Measurements from ENCODE around the gene JOSD2.

JOSD2 gene

DNA sequence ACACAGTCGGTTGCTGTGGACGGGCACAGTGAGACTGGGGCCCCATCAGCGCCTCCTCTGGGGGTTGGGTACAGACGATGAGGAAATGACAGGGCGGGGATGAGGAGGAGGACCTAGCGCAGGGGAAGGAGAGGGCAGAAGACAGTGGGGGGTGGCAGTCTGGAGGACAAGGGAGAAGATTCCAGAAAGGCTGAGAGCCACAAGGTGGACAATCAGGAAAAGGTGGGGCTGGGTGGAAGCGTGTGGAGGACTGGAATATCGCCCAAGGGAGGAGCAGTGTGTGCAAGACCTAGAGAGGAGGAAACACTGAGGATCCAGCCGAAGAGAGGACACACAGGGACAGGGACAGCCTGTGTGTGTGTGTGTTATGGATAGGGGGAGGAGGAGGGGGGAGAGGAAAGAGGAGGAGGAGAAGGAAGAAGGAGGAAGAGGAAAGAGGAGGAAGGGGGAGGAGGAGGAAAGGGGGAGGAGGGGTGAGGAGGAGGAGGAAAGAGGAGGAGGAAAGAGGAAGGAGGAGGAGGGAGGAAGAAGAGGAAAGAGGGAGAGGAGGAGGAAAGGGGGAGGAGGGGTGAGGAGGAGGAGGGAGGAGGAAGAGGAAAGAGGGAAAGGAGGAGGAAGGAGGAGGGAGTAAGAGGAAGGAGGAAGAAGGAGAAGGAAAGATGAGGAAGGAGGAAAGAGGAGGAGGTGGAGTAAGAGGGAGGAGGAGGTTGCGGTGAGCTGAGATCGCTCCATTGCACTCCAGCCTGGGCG is 18.5 kb downstream of the JOSD2 start:
- no peak for DNase-seq

DNA sequence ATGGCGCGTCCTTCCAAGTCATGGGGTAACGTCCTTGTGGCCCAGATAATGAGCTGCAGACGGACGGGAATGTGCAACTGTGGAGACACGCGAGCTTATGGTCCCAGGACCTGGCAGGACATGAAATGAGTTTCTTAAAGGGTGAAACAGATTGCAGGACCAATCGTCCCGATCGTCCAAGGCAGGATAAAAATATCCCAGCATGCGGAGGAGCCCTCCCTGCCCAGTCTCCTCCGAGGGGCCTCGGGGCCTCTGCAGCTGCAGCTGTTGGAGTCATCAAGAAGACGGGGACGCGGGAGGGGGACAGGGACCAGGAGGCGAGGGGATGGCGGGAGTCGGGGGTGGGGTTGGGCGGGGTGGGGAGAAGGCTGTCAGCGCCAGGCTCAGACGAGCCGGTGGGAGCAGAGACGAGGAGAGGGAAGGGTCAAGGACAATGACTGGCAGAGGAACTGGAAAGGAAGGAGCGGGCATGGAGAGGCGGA is 20.0 kb downstream of the JOSD2 start:
- DNase-seq: no peak

DNA sequence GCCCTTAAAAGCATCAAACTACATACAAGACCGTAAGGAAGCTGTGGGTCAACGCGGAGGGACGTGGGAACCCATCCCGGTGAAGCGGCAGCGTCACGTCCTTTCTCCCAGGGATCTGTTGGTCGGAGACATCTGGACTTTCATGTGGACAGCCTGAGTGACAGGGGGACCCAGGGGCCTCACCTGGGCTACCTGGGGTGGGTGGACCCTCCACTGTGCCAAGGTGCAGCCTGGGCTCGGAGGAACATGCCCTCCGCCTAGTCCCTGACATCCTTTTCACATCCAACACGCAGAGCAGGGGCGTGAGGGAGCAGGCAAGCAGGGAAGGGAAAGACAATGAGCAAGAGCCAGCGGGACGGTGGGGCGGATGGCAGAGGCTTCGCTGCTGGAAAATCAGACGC is 20.6 kb downstream of the JOSD2 start:
- no peak for DNase-seq

DNA sequence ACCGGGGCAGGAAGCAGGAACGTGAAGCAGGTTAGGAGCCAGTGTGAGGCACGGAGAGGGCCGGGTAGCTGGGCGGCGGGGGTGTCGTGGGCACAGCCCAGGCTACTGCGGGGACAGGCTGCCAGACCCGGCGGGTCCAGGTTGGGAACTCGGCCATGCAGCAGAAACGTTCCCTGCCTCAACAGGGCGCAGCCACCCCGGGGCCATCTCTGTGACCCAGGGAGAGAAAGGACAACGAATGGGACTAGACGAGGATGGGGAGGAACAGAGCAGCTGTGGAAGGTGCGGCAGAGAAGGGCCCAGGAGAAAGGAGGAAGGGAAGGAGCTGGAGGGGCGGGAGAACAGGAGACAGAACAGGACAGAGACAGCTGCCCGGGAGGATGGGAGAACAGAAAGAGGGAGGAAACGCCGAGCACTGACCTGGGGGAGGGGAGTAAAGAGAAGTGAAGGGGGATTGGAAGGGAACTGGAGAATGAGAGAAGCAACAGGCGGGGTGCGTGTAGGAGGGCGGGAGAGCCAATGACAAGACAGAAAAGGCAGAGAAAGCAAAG is 21.5 kb downstream of the JOSD2 start:
- no peak for DNase-seq

DNA sequence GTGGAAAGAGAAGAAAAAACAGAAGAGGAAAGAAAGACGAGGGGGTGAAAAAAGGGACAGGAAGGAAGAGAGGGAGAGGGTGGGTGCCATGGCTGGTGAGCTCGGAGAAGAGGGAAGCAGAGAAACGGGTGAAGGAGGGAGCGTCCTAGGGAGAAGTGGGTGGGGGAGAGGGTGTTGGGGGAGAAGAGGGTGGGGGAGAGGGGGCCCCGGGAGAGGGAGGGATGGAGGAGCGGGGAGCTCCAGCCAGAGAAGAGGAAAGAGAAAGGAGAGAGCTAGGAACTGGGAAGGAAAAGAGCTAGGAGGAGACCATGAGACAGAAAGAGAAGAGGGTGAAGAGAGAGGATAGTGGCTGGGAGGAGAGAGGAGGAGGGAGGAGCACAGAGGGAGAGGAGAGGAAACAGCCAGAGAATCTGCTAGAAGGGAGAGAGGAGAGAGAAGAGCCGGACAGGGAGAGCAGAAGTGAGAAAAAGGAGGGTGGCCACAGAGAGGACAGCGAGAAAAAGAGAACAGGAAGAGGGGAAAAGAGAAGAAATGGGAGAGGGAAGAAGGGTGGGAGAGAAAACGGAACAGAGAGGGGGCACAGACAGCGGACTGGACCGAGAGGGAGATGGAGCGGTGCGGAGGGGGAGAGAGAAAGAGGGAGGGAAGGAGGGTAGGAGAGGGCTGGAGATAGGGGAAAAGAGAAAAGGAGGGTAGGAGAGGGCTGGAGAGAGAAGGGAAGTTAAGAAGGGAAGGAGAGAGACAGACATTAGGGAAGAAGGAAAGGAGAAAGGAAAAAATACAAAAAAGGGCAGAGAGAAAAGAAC is 22.4 kb downstream of the JOSD2 start:
- DNase-seq: no peak

DNA sequence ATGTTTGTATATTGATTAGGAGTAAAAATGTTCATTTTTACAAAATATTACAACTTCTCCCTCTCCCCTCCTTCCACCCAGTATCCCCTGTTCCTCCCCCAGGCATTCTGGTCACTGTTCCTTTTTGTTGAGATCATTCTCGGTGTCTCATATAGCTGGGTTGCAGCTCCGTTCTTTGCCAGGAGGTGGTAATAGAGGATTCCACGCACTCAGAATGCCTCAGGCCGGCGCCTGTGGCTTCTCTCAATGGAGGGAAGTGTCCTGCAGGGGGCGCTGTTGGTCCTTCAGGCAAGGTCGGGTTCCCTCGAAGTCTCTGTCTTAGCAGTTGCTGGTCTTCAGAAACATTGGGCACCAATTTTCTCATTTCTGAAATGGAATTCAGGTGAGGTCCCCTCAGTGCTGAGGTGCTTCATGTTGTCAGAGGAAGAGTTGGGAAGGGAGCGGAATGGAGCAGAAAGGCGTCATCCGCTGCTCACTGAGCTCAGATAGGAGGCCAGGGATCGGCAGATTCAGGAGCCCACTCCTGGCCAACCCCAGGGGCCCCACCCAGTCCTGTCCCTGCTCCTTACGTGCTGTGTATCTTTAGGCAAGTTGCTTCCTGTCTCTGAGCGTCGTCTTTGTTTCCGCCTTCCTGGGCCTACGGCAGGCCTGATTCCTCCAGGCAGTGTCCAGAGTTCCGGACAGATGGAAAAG is 24.0 kb downstream of the JOSD2 start:
- peak in 4 of 5 experiments; percentile 12 to 66 (median 52) for DNase-seq

DNA sequence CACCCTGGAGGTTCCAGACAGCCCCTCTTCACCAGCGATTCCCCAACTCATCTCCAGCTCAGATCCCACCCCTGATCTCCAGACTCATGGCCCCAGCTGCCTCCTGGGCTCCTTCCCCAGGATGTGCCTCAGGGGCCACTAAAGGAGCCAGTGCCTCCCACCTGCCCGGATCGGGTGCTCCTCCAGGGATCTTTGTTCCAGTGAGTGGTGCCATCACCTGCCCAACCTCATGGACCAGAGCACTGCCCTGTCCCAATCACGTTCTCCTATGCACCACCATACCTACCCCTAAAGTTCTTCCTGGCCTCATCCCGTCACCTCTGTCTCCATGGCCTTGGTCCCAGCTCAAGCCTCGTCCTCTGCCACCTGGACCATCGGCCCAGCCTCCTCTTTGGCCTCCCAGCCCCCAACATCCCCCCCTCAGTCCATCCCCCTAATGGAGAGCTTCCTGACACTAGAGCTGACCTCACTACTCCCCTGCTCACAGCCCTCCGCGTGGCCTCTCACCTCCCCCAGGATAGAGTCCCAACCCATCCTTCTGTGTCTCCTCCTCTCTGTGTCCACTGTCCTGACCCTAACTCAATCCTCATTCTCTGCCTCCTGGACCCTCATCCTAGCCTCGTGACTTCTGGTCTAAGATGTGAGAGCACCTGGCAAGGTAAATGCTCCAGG is 25.6 kb downstream of the JOSD2 start:
- DNase-seq: no peak

DNA sequence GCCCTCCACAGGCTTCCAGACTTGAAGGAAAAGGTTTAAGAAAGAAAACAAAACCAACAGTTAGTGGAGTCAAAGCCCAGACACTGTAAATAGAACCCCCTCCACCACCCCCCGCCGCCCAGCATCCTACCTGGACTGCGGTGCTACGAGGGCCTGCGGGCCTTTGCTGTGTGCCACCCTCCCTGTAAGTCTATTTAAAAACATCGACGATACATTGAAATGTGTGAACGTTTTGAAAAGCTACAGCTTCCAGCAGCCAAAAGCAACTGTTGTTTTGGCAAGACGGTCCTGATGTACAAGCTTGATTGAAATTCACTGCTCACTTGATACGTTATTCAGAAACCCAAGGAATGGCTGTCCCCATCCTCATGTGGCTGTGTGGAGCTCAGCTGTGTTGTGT is 28.1 kb downstream of the JOSD2 start:
- no peak for DNase-seq

DNA sequence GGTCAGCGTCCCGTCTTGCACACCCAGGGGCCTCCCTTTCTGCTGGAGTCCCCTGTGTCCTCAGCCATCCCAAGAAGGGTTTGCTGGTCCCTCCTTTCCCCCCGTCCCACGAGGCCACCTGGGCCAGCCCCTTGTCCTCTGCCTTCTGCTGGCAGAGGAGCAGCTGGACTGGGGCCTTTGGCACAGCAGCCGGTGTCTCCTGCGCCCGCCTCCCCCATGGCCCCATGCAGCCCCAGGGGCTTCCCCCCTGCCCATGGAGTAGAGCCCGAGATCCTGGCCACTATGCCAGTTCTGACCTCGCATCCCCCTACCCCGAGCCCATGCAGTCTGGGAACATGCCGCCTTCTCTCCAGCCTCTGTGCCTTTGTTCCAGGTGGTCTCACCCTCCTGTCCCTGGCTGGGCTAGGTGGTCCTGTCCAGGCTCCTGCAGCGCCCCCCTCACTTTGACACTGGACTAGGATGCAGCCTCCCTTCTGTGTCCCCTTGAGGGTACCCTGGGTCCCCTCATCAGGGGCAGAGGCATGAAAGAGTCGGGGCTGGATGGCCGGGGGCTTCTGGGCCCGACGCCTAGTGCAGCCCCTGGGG is 28.6 kb downstream of the JOSD2 start:
- DNase-seq: no peak

DNA sequence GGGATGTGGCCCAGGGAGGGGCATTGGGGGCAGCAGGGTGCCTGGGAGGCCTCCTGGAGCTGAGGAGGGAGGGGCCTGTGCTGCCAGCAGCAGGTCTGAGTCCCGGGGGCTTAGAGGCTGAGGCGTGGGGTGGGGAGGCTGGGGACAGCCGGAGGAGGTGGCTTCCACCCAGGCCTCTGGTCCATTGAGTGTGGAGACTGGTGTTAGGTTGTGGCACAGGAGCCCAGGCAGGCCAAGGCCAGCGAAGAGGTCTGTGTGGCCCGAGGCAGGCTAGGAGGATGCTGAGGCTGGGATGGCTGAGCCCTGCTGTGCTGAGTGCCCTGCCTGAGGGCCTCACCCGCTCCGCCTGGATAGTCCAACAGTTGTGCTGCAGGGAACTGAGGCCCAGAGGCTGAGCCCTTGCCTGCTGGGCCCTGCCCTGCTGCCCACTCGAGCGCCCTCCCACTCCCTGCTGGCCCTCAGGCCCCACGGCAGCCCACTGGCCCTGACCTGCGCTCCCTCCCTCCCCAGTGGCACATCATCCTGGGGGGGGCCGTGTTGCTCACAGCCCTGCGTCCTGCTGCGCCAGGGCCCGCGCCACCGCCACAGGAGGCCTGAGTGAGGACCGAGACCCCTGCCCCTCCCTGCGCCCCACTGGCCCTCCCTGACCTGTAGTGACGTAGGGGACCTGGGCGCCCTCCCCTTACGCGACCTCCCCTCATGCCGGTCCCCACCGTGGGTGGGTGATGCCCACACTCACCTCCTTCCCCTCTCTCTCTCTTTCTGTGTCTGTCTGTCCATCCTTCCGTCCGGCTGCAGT is 29.4 kb downstream of the JOSD2 start:
- DNase-seq: no peak

DNA sequence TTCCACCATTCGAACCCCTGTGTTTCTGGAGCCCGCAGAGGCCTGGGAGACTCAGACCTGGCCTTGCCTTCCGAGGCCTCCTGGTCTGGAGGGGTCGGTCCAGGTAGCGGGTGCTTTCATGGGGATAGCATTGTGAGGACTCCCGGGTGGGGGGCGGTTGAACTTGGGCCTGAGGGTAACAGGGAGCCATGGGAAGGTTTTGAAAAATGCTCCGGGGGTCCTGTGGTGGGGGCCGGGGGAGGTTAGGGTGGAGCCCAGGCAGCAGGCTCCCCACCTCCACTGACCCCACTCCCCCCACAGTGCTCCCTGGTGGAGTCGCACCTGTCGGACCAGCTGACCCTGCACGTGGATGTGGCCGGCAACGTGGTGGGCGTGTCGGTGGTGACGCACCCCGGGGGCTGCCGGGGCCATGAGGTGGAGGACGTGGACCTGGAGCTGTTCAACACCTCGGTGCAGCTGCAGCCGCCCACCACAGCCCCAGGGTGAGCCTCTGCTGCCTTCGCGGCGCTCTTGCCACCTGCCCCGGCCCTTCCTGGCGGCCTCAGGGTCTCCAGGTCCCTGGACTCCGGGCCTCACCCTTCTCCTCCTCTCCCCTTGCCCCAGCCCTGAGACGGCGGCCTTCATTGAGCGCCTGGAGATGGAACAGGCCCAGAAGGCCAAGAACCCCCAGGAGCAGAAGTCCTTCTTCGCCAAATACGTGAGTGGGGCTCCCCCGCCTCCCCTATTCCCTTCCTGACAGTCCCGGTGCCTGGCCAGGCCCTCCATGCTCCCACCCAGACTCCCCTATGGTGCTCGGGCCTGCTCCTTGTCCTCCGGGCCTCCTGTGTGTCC is 30.5 kb downstream of the JOSD2 start:
- DNase-seq: no peak

DNA sequence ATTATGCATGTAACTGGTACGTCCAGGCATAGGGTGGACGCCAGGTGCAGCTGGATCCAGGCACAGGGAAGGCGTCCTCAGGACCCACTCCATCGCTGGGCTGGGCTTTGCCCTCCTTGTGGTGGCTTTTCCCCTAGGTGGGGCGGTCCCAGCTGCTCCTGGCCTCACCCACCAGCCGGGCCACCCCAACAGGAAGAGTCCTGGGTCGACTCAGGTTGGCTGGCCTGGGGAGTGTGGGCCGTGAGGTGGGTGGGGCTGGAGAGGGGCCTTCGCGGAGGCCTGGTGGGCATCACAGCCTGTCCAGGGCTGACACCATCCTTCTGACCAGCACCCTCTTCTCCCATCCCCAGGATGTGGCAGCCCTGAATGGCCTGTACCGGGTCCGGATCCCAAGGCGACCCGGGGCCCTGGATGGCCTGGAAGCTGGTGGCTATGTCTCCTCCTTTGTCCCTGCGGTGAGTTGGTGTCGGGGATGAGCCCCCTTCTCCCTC is 31.2 kb downstream of the JOSD2 start:
- DNase-seq: no peak

DNA sequence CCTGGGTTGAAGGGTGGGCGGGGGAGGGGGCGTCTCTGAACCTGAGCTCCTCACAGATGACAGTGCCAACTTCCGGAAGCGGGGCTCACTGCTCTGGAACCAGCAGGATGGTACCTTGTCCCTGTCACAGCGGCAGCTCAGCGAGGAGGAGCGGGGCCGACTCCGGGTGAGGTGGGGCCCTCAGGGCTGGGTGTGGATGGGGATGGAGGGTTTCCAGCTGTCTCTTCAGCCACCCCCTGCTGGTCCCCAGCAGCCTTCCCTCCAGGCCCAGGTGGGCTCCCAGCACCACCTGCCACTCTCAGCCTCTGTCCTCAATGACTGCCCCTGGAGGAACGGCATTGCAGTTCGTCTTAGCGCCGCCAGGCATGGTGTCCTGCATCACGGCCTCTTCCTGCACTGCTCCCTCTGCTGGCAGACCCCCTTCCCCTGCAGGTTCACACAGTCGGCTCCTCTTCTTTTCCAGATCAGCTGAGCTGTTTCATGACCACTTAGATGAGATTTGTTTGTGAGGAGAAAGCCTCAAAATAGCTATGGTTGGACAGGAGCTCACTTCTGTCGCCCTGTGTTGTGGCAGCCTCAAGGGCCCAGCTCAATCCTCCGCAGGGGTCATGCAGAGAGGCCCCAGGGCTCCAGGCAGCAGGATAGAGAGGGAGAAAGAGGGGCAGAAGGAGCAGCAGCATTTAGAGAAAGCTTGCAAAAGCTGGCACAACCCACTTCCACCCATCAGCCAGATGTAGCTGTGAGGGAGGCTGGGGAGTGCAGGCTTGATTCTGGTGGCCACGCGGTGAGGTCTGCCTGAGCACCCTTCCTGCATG is 31.9 kb downstream of the JOSD2 start:
- DNase-seq: no peak

DNA sequence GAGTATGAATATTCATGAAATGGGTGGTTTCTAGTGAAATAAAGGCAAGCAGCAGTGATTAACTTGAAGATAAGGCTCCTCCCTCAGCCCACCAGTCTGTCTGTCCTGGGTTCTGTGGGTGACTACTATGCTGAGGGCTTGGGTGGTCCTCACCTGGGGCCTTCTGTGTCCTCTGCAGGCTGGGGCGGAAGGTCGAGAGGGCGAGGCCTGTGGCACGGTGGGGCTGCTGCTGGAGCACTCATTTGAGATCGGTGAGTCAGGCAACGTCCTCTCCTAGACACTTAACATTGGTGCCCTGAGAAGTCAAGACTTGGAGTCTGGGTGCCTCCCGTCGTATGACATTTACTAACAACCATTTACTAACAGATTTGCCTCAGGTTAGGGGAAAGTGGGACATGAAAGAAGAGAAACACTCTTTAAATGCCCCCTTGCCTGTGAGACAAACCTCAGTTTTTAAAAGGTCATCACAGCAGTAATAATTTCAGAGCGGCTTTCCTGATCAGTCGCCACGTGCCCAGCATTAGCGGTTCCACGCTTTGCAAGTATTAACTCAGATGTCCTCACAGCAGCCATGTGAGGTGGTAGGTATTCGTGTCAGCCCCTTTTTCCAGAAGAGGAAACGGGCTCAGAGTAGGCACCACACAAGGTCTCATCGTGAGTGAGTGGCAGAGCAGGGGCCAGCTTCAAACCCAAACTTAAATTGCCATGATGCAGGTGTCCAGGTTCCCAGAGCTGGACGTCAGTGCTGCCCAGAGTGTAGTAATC is 33.1 kb downstream of the JOSD2 start:
- no peak for DNase-seq

DNA sequence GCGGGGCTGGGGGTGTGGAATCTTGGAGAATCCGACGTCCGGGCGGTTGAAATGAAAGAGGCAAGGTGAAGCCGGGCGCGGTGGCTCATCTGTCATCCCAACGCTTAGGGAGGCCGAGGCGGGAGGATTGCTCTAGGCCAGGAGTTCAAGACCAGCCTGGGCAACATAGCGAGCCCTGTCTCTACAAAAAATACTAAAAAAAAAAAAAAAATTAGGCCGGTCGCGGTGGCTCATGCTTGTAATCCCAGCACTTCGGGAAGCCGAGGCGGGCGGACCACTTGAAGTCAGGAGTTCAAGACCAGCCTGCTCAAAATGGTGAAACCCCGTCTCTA is 34.1 kb downstream of the JOSD2 start:
- DNase-seq: no peak

DNA sequence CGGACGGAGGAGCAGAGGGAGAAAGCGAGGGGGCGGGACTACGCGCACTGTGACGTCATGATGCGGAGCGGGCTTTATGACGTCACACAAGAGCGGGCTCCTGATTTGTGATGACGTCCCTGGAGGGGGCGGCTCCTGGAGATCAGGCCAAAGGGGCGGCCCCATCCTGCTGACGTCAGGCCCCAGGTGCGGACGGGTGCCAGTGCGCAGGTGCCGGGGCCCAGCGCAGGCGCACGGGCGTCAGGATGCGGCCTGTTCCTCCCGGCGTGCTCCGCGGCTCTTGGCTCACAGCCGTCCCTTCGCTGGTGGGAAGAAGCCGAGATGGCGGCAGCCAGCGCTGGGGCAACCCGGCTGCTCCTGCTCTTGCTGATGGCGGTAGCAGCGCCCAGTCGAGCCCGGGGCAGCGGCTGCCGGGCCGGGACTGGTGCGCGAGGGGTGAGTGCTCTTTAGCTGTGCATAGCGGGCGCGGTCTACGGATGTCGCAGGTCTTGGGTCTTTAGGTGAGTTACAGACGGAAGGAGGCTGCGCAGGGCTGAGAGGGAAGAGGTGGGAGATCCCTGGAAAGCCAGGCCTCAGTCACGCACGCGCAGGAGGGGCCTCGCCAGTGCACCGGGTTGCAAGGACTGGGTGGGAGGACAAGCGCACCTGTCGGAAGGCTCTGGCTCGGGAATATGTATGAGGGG is 34.6 kb downstream of the JOSD2 start, which contains the start of the genes EMC10 and GARIN5A:
TSS of gene EMC10 (plus strand) at position 284 of the 683 bp plus-strand sequence. CDS start at position 322, 38 bp downstream.
TSS of gene GARIN5A (minus strand) at position 625 of the 683 bp plus-strand sequence. CDS start at position 165, 460 bp downstream.
- DNase-seq: peak; percentile 82 to 98 (median 92)

DNA sequence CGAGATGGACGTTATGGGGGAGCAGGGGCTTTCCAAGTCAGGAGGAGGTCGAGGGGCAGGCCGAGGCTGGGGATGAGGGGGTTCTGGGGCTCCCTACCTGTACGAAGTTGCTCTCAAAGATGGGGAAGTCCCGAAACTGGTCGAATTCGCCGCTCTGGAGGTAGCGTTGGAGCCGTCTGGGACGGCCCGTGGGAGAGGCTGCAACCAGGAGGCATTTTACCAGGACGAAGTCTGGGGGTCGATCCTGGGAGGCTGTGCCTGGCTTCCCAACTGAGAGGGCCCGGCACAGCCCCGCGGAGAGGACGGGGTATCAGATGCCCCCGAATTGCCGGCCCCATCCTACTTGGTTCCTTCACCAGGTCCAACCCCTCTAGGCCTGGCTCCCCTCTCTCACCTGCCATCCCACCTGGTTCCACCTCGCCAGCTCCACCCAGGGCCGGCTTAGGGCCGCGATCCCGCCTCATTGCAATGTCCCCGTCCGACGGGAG is 35.2 kb downstream of the JOSD2 start:
- DNase-seq: no peak
